Measurements from ENCODE around the gene GCGR.
"Not testable (repeated sequence)": the region's sequence is repeated elsewhere in the genome, so short reads cannot be mapped to it uniquely, and the experiment has no call there.

GCGR gene

DNA sequence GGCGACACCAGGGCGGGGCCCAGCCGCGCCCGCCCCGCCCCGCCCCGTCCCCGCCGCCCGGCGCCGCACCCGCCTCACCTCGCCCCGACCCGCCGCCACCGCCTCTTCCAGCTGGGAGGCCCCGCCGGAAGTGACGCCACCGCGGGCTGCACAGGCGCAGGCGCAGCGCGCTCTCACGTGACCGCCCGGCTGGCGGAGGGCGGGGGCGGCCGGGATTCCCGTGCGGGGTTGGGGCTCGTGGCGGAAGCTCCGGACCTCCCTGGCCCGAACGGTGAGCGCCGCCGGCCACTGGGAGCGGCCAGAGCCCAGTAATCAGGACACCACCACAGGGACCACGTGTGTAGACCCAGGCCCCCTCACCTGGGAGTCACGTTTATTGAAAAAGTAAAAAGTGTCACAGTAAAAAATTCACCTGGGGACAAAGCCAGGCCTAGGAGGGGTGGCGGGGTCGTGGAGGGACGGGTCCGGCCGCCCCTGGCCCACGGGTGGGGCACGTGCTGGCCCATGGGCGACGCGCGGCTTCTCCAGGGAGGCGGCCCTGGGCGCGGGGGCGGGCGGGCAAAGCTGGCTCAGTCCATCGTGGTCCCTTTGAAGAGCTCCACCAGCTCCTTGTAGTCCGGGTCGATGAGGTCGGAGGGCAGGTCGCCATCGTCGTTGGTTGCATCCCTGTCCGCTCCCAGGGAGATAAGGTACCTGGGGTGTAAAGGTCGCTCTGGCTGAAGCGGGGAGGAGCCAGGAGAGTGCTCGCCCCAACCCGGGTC, 29.4 kb downstream of the GCGR start, which contains the start of gene MCRIP1:
Gene MCRIP1 (minus strand): TSS at position 132 of the 761 bp plus-strand sequence. CDS start 8,785 bp downstream, outside the sequence.
- DNase-seq (ENCODE audit: extremely low read depth, low read depth) = peak; percentile 60
- TF ChIP-seq, protein P1, sequence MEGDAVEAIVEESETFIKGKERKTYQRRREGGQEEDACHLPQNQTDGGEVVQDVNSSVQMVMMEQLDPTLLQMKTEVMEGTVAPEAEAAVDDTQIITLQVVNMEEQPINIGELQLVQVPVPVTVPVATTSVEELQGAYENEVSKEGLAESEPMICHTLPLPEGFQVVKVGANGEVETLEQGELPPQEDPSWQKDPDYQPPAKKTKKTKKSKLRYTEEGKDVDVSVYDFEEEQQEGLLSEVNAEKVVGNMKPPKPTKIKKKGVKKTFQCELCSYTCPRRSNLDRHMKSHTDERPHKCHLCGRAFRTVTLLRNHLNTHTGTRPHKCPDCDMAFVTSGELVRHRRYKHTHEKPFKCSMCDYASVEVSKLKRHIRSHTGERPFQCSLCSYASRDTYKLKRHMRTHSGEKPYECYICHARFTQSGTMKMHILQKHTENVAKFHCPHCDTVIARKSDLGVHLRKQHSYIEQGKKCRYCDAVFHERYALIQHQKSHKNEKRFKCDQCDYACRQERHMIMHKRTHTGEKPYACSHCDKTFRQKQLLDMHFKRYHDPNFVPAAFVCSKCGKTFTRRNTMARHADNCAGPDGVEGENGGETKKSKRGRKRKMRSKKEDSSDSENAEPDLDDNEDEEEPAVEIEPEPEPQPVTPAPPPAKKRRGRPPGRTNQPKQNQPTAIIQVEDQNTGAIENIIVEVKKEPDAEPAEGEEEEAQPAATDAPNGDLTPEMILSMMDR (IDR thresholded peaks at IDR 0.05; ENCODE audit: low read depth, low read length, missing control alignments) = no peak
- peak within 1 kb of the TSS; percentile 72 for H3K4me3 ChIP-seq (replicated peaks; ENCODE audit: low read depth, low read length)

DNA sequence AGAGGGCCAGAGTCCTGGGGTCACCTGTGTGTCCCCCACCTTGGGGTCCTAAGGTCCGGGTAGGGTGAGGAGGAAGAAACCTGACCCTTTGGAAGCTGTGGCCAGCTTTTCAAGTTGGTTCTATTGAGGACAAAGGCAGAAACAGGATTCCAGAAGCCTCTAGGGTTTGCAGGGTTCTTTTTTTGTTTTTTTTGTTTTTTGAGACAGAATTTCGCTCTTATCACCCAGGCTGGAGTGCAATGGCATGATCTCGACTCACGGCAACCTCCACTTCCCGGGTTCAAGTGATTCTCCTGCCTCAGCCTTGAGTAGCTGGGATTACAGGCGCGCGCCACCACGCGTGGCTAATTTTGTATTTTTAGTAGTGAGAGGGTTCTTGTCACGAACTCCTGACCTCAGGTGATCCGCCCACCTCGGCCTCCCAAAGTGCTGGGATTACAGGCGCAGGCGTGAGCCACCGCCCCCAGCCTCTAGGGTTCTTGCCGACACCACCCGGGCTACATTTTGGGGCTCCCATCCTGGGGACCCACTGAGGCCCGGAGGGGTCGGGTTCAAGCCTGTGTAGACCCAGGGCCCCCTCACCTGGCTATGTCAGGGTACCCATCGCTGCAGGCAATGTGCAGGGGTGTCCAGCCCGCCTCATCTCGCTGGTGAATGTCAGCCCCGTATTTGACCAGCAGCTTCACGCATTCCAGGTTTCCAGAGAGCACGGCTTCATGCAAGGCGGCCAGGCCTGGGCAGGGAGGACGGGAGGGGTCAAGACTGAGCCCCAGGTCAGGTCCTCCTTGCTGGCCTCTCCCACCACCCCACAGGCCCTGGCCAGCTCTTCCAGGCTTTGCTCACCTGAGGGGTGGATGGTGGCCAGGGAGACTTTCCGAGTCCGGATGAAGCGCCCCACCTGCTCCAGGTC, 30.2 kb downstream of the GCGR start:
- TF ChIP-seq, protein P1 (IDR thresholded peaks at IDR 0.05; ENCODE audit: low read depth, low read length, missing control alignments) = no peak
- no peak for DNase-seq (ENCODE audit: extremely low read depth, low read depth)

DNA sequence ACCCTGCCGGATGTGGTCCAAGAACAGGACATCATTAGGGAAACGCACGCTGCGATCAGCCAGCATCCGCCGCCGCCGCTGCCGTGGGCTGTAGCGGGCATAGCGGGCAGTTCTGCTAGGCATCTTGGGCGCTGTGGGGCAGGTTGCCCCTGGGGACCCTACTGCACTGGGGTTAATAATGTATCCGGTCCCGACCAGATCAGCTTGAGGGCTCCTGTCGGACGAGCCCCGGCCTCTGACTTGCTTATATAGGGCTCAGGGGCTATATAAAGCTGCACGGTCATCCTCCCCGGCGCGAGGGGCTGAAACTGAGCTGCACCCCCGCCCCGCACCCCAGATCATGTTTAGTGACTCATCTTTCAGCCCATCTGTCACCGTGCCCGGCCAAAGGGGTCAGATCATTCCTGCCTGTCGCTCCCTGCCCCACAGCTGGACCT, 30.9 kb downstream of the GCGR start, which contains the start of gene PPP1R27:
Gene PPP1R27 (minus strand): TSS at position 220 of the 437 bp plus-strand sequence. CDS start 97 bp downstream, at position 123.
- no peak for DNase-seq (ENCODE audit: extremely low read depth, low read depth)

More for the DNA sequence above, 30.2 kb downstream of the GCGR start:
- peak overlapping the region; percentile 72 for H3K4me3 ChIP-seq (replicated peaks; ENCODE audit: low read depth, low read length)

DNA sequence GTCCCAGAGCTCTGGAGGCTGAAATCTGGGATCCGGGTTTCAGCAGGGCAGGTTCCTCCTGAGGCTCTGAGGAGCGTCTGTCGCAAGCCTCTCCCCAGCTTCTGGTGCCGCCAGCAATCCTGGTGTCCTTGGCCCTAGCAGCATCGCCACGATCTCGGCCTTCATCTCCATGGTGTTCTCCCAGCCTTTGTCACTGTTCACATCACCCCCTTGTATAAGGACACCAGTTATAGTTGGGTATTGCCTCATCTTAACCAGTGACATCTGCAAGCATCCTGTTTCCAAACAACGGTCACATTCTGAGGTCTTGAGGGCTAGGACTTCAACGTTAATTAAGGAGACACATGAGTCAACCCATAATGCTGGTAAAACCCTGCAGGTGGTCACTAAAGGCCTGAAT, 33.7 kb downstream of the GCGR start:
- DNase-seq (ENCODE audit: extremely low read depth, low read depth) = peak; percentile 48
- no peak overlapping the region for H3K4me3 ChIP-seq (replicated peaks; ENCODE audit: low read depth, low read length)
- TF ChIP-seq, protein P1 (IDR thresholded peaks at IDR 0.05; ENCODE audit: low read depth, low read length, missing control alignments) = no peak

More for the DNA sequence above, 30.9 kb downstream of the GCGR start, which contains the start of gene PPP1R27:
- H3K4me3 ChIP-seq (replicated peaks; ENCODE audit: low read depth, low read length) = peak within 1 kb of the TSS; percentile 72
- TF ChIP-seq, protein P1 (IDR thresholded peaks at IDR 0.05; ENCODE audit: low read depth, low read length, missing control alignments) = no peak

DNA sequence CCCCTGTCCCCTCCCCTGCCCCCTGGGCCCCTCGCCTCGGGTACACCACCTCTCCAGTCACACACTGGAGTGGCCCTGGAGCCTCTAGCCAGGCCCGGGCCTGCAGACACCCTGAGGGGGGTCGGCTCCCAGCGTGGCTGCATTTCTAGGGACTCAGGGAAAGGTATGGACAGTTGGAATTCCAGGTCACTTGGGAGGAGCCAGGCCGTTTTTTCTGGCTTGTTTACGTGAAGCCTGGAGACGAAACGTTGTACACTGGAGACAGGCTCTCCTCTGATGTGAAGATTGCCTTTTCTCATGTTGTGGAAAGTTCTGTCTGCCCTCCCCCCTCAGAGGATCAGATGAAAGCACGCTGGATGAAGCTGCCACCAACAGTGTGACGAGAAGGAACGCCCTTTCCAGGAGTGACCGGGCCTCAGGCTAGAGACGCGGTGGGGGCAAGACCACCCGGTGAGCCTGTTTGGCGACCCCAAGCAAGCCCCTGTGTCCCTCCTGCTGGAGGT, 34.9 kb downstream of the GCGR start:
- H3K4me3 ChIP-seq (replicated peaks; ENCODE audit: low read depth, low read length) = no peak overlapping the region
- DNase-seq (ENCODE audit: extremely low read depth, low read depth) = no peak
- TF ChIP-seq, protein P1 (IDR thresholded peaks at IDR 0.05; ENCODE audit: low read depth, low read length, missing control alignments) = no peak

DNA sequence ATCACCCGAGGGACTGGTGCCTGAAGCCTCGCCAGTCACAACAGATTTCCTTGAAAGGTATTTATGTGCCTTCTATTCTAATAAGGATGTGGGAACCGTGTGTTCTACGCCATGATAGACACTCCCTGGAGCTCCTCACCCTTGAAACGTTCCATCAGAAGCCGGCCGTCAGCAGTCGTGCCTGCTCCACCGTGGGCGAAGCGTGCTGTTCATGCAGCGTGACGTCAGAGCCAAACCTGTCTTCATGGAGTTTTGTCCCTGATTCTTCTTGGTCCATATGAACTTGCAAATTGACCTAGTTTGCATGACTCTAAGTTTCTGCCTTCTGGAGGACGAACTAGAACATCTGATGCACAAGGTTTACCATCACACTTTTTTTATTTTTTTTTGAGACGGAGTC, 35.4 kb downstream of the GCGR start:
- DNase-seq (ENCODE audit: extremely low read depth, low read depth) = no peak
- TF ChIP-seq, protein P1 (IDR thresholded peaks at IDR 0.05; ENCODE audit: low read depth, low read length, missing control alignments) = no peak
- no peak overlapping the region for H3K4me3 ChIP-seq (replicated peaks; ENCODE audit: low read depth, low read length)

DNA sequence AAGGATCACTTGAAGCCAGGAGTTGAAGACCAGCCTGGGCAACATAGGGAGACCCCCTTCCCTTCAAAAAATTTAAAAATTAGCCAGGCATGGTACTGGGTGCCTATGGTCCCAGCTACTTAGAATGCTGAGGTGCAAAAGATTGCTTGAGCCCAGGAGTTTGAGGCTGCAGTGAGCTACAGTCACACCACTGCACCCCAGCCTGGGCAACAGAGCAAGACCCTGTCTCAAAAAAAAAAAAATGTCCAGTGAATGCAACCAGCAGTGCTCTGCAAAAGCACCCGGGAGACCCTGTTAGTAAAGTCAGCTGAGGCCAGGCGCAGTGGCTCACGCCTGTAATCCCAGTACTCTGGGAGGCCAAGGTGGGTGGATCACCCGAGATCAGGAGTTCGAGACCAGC, 36.1 kb downstream of the GCGR start:
- not testable (repeated sequence) for DNase-seq (ENCODE audit: extremely low read depth, low read depth); H3K4me3 ChIP-seq (replicated peaks; ENCODE audit: low read depth, low read length)

Data from HFF-Myc (cell line).